WTC11 (cell line): ENCODE results near the gene MREG. TPM values are rescaled to one million over a fixed set of nuclear protein-coding genes. Genes with fewer than 3 reads are reported as not detected.
A peak's percentile ranks its signal among the peaks of the same experiment; 100 is the strongest.

Source experiments
- ATAC-seq: fragments of 200-7000 bp; cut with Tn5 transposase; 2 replicates; pipeline ENCODE4 v1.10.0; 2021; ENCODE audit warnings: mild to moderate bottlenecking, moderate library complexity
- CTCF ChIA-PET: fragments of 300-600 bp; sonication (Branson Sonifier 250); formaldehyde crosslinking; loops from one replicate; lab custom pipeline; 2021; ENCODE audit warnings: antibody characterized with exemption; lab: Charles Lee
- POLR2A ChIA-PET: fragments of 350-600 bp; sonication (Branson Sonifier 250); formaldehyde crosslinking; loops from one replicate; lab custom pipeline; 2021; ENCODE audit warnings: antibody characterized with exemption; lab: Charles Lee
- DNase-seq: peaks from one replicate; pipeline ENCODE4 v3.0.0; 2021; ENCODE audit warnings: low spot score
- H3K27ac Mint-ChIP-seq: 2 replicates; pipeline ENCODE4 v1.8.0; 2021; ENCODE audit warnings: mixed read lengths
- H3K27me3 Mint-ChIP-seq: 2 replicates; pipeline ENCODE4 v1.8.0; 2021; ENCODE audit warnings: low read depth, mild to moderate bottlenecking, moderate library complexity, mixed read lengths
- H3K36me3 Mint-ChIP-seq: 2 replicates; pipeline ENCODE4 v1.8.0; 2021; ENCODE audit warnings: mixed read lengths
- H3K4me1 Mint-ChIP-seq: 2 replicates; pipeline ENCODE4 v1.8.0; 2022; ENCODE audit warnings: mixed read lengths
- H3K4me3 Mint-ChIP-seq: 2 replicates; pipeline ENCODE4 v1.8.0; 2021; ENCODE audit warnings: mild to moderate bottlenecking, moderate library complexity, mixed read lengths
- H3K9me3 Mint-ChIP-seq: 2 replicates; pipeline ENCODE4 v1.8.0; 2021; ENCODE audit warnings: mixed read lengths
- ARID4B ChIP-seq: sonication (generic); formaldehyde crosslinking; IDR thresholded peaks from 2 replicates; pipeline ENCODE4 v1.8.0; 2023; ENCODE audit warnings: missing genetic modification reagents, mild to moderate bottlenecking, borderline replicate concordance
- CREB1 ChIP-seq: sonication (generic); formaldehyde crosslinking; IDR thresholded peaks from 2 replicates; pipeline ENCODE4 v1.8.0; 2023; ENCODE audit warnings: mild to moderate bottlenecking, missing genetic modification reagents
- CREM ChIP-seq: sonication (generic); formaldehyde crosslinking; IDR thresholded peaks from 2 replicates; pipeline ENCODE4 v1.8.1; 2022; ENCODE audit warnings: mild to moderate bottlenecking, missing genetic modification reagents, moderate library complexity
- E2F1 ChIP-seq: sonication (generic); formaldehyde crosslinking; IDR thresholded peaks from 2 replicates; pipeline ENCODE4 v1.8.0; 2022; ENCODE audit warnings: mild to moderate bottlenecking, missing genetic modification reagents
- ETV6 ChIP-seq: sonication (generic); formaldehyde crosslinking; IDR thresholded peaks from 2 replicates; pipeline ENCODE4 v1.8.1; 2022; ENCODE audit warnings: mild to moderate bottlenecking, missing genetic modification reagents
- FOXJ3 ChIP-seq: sonication (generic); formaldehyde crosslinking; IDR thresholded peaks from 2 replicates; pipeline ENCODE4 v1.9.0; 2021; ENCODE audit warnings: missing genetic modification reagents, mild to moderate bottlenecking, borderline replicate concordance
- IRF2 ChIP-seq: sonication (generic); formaldehyde crosslinking; IDR thresholded peaks from 2 replicates; pipeline ENCODE4 v1.8.0; 2022; ENCODE audit warnings: low read depth, missing genetic modification reagents, borderline replicate concordance
- NFYB ChIP-seq: sonication (generic); formaldehyde crosslinking; conservative IDR thresholded peaks from 2 replicates; pipeline ENCODE4 v1.8.0; 2022; ENCODE audit warnings: low read depth, missing genetic modification reagents
- NR1H2 ChIP-seq: sonication (generic); formaldehyde crosslinking; IDR thresholded peaks from 2 replicates; pipeline ENCODE4 v1.9.0; 2021; ENCODE audit warnings: mild to moderate bottlenecking, moderate library complexity, missing genetic modification reagents
- PRDM15 ChIP-seq: sonication (generic); formaldehyde crosslinking; IDR thresholded peaks from 2 replicates; pipeline ENCODE4 v1.8.0; 2022; ENCODE audit warnings: missing genetic modification reagents
- PRRX2 ChIP-seq: fragments of 250-450 bp; sonication (Bioruptor Pico); IDR thresholded peaks from 2 replicates; pipeline ENCODE4 v1.8.0; 2021; ENCODE audit warnings: mild to moderate bottlenecking
- ZBTB21 ChIP-seq: sonication (generic); formaldehyde crosslinking; IDR thresholded peaks from 2 replicates; pipeline ENCODE4 v1.8.1; 2023; ENCODE audit warnings: mild to moderate bottlenecking, missing genetic modification reagents, borderline replicate concordance
- ZNF121 ChIP-seq: sonication (generic); formaldehyde crosslinking; IDR thresholded peaks from 2 replicates; pipeline ENCODE4 v1.8.0; 2023; ENCODE audit warnings: missing genetic modification reagents
- ZNF138 ChIP-seq: sonication (generic); formaldehyde crosslinking; conservative IDR thresholded peaks from 2 replicates; pipeline ENCODE4 v1.8.1; 2022; ENCODE audit warnings: mild to moderate bottlenecking, moderate library complexity, missing genetic modification reagents
- total RNA-seq: library from RNA; stranded (reverse); gene quantifications from 3 replicates; pipeline ENCODE4 v1.2.3, GENCODE V29; 2021
- TF ChIP-seq, protein P1 (sequence below): sonication (generic); formaldehyde crosslinking; IDR thresholded peaks from 2 replicates; pipeline ENCODE4 v1.8.1; 2022; ENCODE audit warnings: mild to moderate bottlenecking, missing genetic modification reagents, moderate library complexity, borderline replicate concordance
- TF ChIP-seq, protein P2 (sequence below): sonication (generic); formaldehyde crosslinking; conservative IDR thresholded peaks from 2 replicates; pipeline ENCODE4 v1.8.1; 2023; ENCODE audit warnings: mild to moderate bottlenecking, low read depth, missing genetic modification reagents, moderate library complexity
- TF ChIP-seq, protein P3 (sequence below): sonication (generic); formaldehyde crosslinking; IDR thresholded peaks from 2 replicates; pipeline ENCODE4 v1.8.1; 2023; ENCODE audit warnings: mild to moderate bottlenecking, missing genetic modification reagents

The MREG gene
- total RNA-seq, 1 experiment from 2014 or later, result 23.8 TPM

DNA sequence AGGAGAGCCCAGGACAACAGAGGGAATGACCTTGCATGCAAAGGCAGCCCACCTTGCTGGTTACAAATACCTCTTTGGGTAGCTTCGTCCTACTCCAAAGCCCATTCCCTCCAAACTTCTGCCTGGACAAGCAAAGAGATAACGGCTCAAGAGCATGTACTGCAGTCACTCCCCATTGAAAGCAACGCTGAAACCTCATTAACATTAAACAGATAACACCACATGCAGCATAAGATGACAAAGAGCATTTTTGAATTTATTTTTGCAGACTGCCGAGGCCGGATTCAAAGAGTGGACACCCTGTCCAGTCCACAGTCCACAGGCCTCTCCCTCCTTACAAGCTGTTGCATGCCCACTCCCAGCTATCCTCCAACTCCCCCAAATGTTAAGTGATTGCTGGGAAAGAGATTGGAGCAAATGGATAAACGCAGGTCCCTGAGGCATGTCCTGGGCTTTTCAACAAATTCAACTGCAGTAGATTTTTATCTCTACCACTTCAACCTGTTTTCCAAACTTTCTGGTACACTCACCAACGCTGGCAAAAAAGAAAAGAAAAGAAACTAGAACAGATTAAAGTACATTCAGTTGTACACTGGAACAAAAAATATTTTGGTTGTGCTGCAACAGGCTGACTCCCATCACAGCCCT lies 40.1 kb downstream of the MREG start:
- Mint-ChIP-seq H3K36me3 (peaks cover 25% of the 10 kb centered on the region), H3K9me3 (peaks cover 20% of the 10 kb centered on the region), H3K27ac (peak overlapping the region; percentile 68), H3K4me1 (peaks cover 26% of the 10 kb centered on the region), H3K4me3 (no peak overlapping the region), H3K27me3 (no peaks in the 10 kb centered on the region)
- CTCF ChIA-PET, result interaction anchor here (1.9 kb wide), 1 partner anchor 23 kb away, joined by 4 read pairs; no protein-coding TSS in a partner anchor
- DNase-seq (no peak), ATAC-seq (no peak)
- TF ChIP-seq, protein P1, sequence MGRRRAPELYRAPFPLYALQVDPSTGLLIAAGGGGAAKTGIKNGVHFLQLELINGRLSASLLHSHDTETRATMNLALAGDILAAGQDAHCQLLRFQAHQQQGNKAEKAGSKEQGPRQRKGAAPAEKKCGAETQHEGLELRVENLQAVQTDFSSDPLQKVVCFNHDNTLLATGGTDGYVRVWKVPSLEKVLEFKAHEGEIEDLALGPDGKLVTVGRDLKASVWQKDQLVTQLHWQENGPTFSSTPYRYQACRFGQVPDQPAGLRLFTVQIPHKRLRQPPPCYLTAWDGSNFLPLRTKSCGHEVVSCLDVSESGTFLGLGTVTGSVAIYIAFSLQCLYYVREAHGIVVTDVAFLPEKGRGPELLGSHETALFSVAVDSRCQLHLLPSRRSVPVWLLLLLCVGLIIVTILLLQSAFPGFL (CRISPR knock-in tag), result no peak
- TF ChIP-seq NR1H2 (CRISPR knock-in tag), result no peak
- TF ChIP-seq NFYB, result no peak
- no peak for TF ChIP-seq PRDM15
- TF ChIP-seq E2F1 (CRISPR knock-in tag), result no peak
- POLR2A ChIA-PET, result interaction anchor here (1.0 kb wide), 1 partner anchor 15 kb away, joined by 3 read pairs; no protein-coding TSS in a partner anchor

DNA sequence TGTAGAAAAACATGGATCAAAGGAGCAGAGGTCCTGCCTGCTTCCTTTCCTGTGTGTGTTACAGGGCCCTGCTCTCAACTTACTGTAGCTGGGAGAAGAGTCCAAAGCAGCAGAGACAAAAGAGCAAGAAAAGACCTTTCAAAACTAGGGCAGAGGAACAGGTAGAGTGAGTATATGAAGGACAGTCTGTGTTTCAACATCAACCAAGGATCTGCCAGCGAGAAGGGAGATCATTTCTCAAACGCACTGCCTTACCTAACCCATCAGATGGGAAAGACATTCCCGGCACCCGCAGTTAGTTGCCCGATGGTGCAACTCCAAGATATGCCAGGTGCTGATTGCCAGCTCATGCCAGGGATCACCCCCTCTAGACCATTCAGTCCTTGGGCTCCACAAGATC lies 41.7 kb downstream of the MREG start:
- no peak for ATAC-seq
- H3K4me1 Mint-ChIP-seq, result peaks cover 26% of the 10 kb centered on the region
- no peak overlapping the region for H3K27ac Mint-ChIP-seq
- CTCF ChIA-PET, result interaction anchor here (1.0 kb wide), 1 partner anchor 22 kb away, joined by 3 read pairs; no protein-coding TSS in a partner anchor
- POLR2A ChIA-PET, result no interaction called here
- H3K36me3 Mint-ChIP-seq, result peaks cover 25% of the 10 kb centered on the region
- peaks cover 20% of the 10 kb centered on the region for H3K9me3 Mint-ChIP-seq
- no peaks in the 10 kb centered on the region for H3K27me3 Mint-ChIP-seq
- H3K4me3 Mint-ChIP-seq, result no peak overlapping the region
- no peak for TF ChIP-seq IRF2 (CRISPR knock-in tag)
- TF ChIP-seq ETV6 (CRISPR knock-in tag), result no peak
- TF ChIP-seq ZNF138 (CRISPR knock-in tag), result no peak
- TF ChIP-seq, protein P2, sequence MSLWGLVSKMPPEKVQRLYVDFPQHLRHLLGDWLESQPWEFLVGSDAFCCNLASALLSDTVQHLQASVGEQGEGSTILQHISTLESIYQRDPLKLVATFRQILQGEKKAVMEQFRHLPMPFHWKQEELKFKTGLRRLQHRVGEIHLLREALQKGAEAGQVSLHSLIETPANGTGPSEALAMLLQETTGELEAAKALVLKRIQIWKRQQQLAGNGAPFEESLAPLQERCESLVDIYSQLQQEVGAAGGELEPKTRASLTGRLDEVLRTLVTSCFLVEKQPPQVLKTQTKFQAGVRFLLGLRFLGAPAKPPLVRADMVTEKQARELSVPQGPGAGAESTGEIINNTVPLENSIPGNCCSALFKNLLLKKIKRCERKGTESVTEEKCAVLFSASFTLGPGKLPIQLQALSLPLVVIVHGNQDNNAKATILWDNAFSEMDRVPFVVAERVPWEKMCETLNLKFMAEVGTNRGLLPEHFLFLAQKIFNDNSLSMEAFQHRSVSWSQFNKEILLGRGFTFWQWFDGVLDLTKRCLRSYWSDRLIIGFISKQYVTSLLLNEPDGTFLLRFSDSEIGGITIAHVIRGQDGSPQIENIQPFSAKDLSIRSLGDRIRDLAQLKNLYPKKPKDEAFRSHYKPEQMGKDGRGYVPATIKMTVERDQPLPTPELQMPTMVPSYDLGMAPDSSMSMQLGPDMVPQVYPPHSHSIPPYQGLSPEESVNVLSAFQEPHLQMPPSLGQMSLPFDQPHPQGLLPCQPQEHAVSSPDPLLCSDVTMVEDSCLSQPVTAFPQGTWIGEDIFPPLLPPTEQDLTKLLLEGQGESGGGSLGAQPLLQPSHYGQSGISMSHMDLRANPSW, result no peak
- no peak for TF ChIP-seq ZBTB21 (CRISPR knock-in tag)
- TF ChIP-seq, protein P3, sequence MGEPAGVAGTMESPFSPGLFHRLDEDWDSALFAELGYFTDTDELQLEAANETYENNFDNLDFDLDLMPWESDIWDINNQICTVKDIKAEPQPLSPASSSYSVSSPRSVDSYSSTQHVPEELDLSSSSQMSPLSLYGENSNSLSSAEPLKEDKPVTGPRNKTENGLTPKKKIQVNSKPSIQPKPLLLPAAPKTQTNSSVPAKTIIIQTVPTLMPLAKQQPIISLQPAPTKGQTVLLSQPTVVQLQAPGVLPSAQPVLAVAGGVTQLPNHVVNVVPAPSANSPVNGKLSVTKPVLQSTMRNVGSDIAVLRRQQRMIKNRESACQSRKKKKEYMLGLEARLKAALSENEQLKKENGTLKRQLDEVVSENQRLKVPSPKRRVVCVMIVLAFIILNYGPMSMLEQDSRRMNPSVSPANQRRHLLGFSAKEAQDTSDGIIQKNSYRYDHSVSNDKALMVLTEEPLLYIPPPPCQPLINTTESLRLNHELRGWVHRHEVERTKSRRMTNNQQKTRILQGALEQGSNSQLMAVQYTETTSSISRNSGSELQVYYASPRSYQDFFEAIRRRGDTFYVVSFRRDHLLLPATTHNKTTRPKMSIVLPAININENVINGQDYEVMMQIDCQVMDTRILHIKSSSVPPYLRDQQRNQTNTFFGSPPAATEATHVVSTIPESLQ (CRISPR knock-in tag), result no peak
- TF ChIP-seq E2F1 (CRISPR knock-in tag), result no peak
- no peak for TF ChIP-seq CREB1
- no peak for TF ChIP-seq PRRX2 (CRISPR knock-in tag)
- TF ChIP-seq ZNF121 (CRISPR knock-in tag), result no peak
- no peak for TF ChIP-seq CREM (CRISPR knock-in tag)
- no peak for TF ChIP-seq ARID4B (CRISPR knock-in tag)
- TF ChIP-seq FOXJ3 (CRISPR knock-in tag), result no peak
- DNase-seq, result no peak
